ENCODE measurements around the gene WFDC1. TPM values are rescaled to one million over a fixed set of nuclear protein-coding genes. Genes with fewer than 3 reads are reported as not detected.

The WFDC1 gene
- polyA plus RNA-seq (2013, experiment 1 of 2), result 0.40 TPM
- 0.76 TPM for polyA plus RNA-seq (2013, experiment 2 of 2)

GRCh38 chr16:84294531-84295142 is at the start of gene WFDC1:
Gene WFDC1, plus strand, starts transcription at chr16:84294878. Its CDS starts 94 bp downstream, at chr16:84294972.
- H3K27ac ChIP-seq (ENCODE audit: low read depth, low read length), result no peak within 1 kb of the TSS
- 47% methylated on average over 29 of the region's 29 CpGs for WGBS
- H3K9me3 ChIP-seq (ENCODE audit: insufficient read depth, low read depth, low read length), result no peaks in the 10 kb centered on the region
- H3K36me3 ChIP-seq (ENCODE audit: insufficient read depth, low read length), result no peaks in the 10 kb centered on the region
- no peaks in the 10 kb centered on the region; the same call in 1 of the 2 replicates for H3K27me3 ChIP-seq (ENCODE audit: insufficient read depth, low read length)
- peaks cover 15% of the 10 kb centered on the region for H3K4me1 ChIP-seq (ENCODE audit: insufficient read depth, low read length)
- no peak within 1 kb of the TSS for H3K9ac ChIP-seq (ENCODE audit: low read depth, low read length)
- no peak within 1 kb of the TSS for H3K4me3 ChIP-seq (ENCODE audit: low read length)

GRCh38 chr16:84245956-84246678 is 48.6 kb upstream of the WFDC1 start:
- no peak overlapping the region for H3K9ac ChIP-seq (ENCODE audit: low read depth, low read length)
- H3K27me3 ChIP-seq (ENCODE audit: insufficient read depth, low read length), result no peaks in the 10 kb centered on the region
- H3K36me3 ChIP-seq (ENCODE audit: insufficient read depth, low read length), result no peaks in the 10 kb centered on the region
- no peak overlapping the region for H3K4me3 ChIP-seq (ENCODE audit: low read length)
- WGBS, result 94% methylated on average over 10 of the region's 10 CpGs
- no peak overlapping the region for H3K27ac ChIP-seq (ENCODE audit: low read depth, low read length)
- H3K4me1 ChIP-seq (ENCODE audit: insufficient read depth, low read length), result no peaks in the 10 kb centered on the region
- no peaks in the 10 kb centered on the region for H3K9me3 ChIP-seq (ENCODE audit: insufficient read depth, low read depth, low read length)

- H3K36me3 ChIP-seq (ENCODE audit: insufficient read depth, low read length), result no peaks in the 10 kb centered on the region
- no peak overlapping the region for H3K27ac ChIP-seq (ENCODE audit: low read depth, low read length)
- H3K9ac ChIP-seq (ENCODE audit: low read depth, low read length), result no peak overlapping the region
- H3K9me3 ChIP-seq (ENCODE audit: insufficient read depth, low read depth, low read length), result no peaks in the 10 kb centered on the region
- 94% methylated on average over 5 of the region's 5 CpGs for WGBS
- no peaks in the 10 kb centered on the region for H3K4me1 ChIP-seq (ENCODE audit: insufficient read depth, low read length)
- no peak overlapping the region for H3K4me3 ChIP-seq (ENCODE audit: low read length)
- no peaks in the 10 kb centered on the region for H3K27me3 ChIP-seq (ENCODE audit: insufficient read depth, low read length)
Observed at GRCh38 chr16:84246679-84247077, 48.0 kb upstream of the WFDC1 start.

GRCh38 chr16:84247331-84247730 is 47.3 kb upstream of the WFDC1 start:
- no peaks in the 10 kb centered on the region for H3K36me3 ChIP-seq (ENCODE audit: insufficient read depth, low read length)
- H3K4me3 ChIP-seq (ENCODE audit: low read length), result no peak overlapping the region
- no peak overlapping the region for H3K27ac ChIP-seq (ENCODE audit: low read depth, low read length)
- H3K27me3 ChIP-seq (ENCODE audit: insufficient read depth, low read length), result no peaks in the 10 kb centered on the region
- 86% methylated on average over 6 of the region's 6 CpGs for WGBS
- no peaks in the 10 kb centered on the region for H3K4me1 ChIP-seq (ENCODE audit: insufficient read depth, low read length)
- H3K9ac ChIP-seq (ENCODE audit: low read depth, low read length), result no peak overlapping the region
- no peaks in the 10 kb centered on the region for H3K9me3 ChIP-seq (ENCODE audit: insufficient read depth, low read depth, low read length)

- H3K9me3 ChIP-seq (ENCODE audit: insufficient read depth, low read depth, low read length), result no peaks in the 10 kb centered on the region
- 88% methylated on average over 5 of the region's 5 CpGs for WGBS
- no peaks in the 10 kb centered on the region for H3K27me3 ChIP-seq (ENCODE audit: insufficient read depth, low read length)
- H3K36me3 ChIP-seq (ENCODE audit: insufficient read depth, low read length), result no peaks in the 10 kb centered on the region
- H3K27ac ChIP-seq (ENCODE audit: low read depth, low read length), result no peak overlapping the region
- H3K4me3 ChIP-seq (ENCODE audit: low read length), result no peak overlapping the region
- no peaks in the 10 kb centered on the region for H3K4me1 ChIP-seq (ENCODE audit: insufficient read depth, low read length)
- no peak overlapping the region for H3K9ac ChIP-seq (ENCODE audit: low read depth, low read length)
Observed at GRCh38 chr16:84247844-84248243, 46.8 kb upstream of the WFDC1 start.

GRCh38 chr16:84252184-84252583 is 42.5 kb upstream of the WFDC1 start:
- Histone ChIP-seq H3K27me3 (ENCODE audit: insufficient read depth, low read length) (no peaks in the 10 kb centered on the region), H3K9ac (ENCODE audit: low read depth, low read length) (no peak overlapping the region), H3K4me1 (ENCODE audit: insufficient read depth, low read length) (no peaks in the 10 kb centered on the region), H3K4me3 (ENCODE audit: low read length) (no peak overlapping the region), H3K36me3 (ENCODE audit: insufficient read depth, low read length) (no peaks in the 10 kb centered on the region), H3K27ac (ENCODE audit: low read depth, low read length) (no peak overlapping the region), H3K9me3 (ENCODE audit: insufficient read depth, low read depth, low read length) (no peaks in the 10 kb centered on the region)
- WGBS, result 72% methylated on average over 7 of the region's 7 CpGs

GRCh38 chr16:84253173-84253572 is 41.5 kb upstream of the WFDC1 start:
- H3K27ac ChIP-seq (ENCODE audit: low read depth, low read length), result no peak overlapping the region
- H3K36me3 ChIP-seq (ENCODE audit: insufficient read depth, low read length), result no peaks in the 10 kb centered on the region
- H3K4me1 ChIP-seq (ENCODE audit: insufficient read depth, low read length), result no peaks in the 10 kb centered on the region
- H3K9me3 ChIP-seq (ENCODE audit: insufficient read depth, low read depth, low read length), result no peaks in the 10 kb centered on the region
- H3K4me3 ChIP-seq (ENCODE audit: low read length), result no peak overlapping the region
- H3K9ac ChIP-seq (ENCODE audit: low read depth, low read length), result no peak overlapping the region
- no peaks in the 10 kb centered on the region for H3K27me3 ChIP-seq (ENCODE audit: insufficient read depth, low read length)
- 56% methylated on average over 3 of the region's 4 CpGs for WGBS

GRCh38 chr16:84254062-84254461 is 40.6 kb upstream of the WFDC1 start:
- Histone ChIP-seq H3K9me3 (ENCODE audit: insufficient read depth, low read depth, low read length) (no peaks in the 10 kb centered on the region), H3K4me1 (ENCODE audit: insufficient read depth, low read length) (no peaks in the 10 kb centered on the region), H3K4me3 (ENCODE audit: low read length) (no peak overlapping the region), H3K27ac (ENCODE audit: low read depth, low read length) (no peak overlapping the region), H3K36me3 (ENCODE audit: insufficient read depth, low read length) (no peaks in the 10 kb centered on the region), H3K9ac (ENCODE audit: low read depth, low read length) (no peak overlapping the region), H3K27me3 (ENCODE audit: insufficient read depth, low read length) (no peaks in the 10 kb centered on the region)
- WGBS, result 87% methylated on average over 4 of the region's 4 CpGs

GRCh38 chr16:84255050-84255810 is 39.4 kb upstream of the WFDC1 start:
- Histone ChIP-seq H3K36me3 (ENCODE audit: insufficient read depth, low read length) (no peaks in the 10 kb centered on the region), H3K9me3 (ENCODE audit: insufficient read depth, low read depth, low read length) (no peaks in the 10 kb centered on the region), H3K27me3 (ENCODE audit: insufficient read depth, low read length) (no peaks in the 10 kb centered on the region), H3K4me3 (ENCODE audit: low read length) (no peak overlapping the region), H3K9ac (ENCODE audit: low read depth, low read length) (no peak overlapping the region), H3K4me1 (ENCODE audit: insufficient read depth, low read length) (no peaks in the 10 kb centered on the region), H3K27ac (ENCODE audit: low read depth, low read length) (no peak overlapping the region)
- WGBS, result 92% methylated on average over 4 of the region's 4 CpGs

- Histone ChIP-seq H3K9ac (ENCODE audit: low read depth, low read length) (no peak overlapping the region), H3K9me3 (ENCODE audit: insufficient read depth, low read depth, low read length) (no peaks in the 10 kb centered on the region)
Observed at GRCh38 chr16:84258266-84258665, 36.4 kb upstream of the WFDC1 start.

GRCh38 chr16:84259691-84260090 is 35.0 kb upstream of the WFDC1 start:
- no peaks in the 10 kb centered on the region for H3K4me1 ChIP-seq (ENCODE audit: insufficient read depth, low read length)
- no peak overlapping the region for H3K27ac ChIP-seq (ENCODE audit: low read depth, low read length)
- H3K9ac ChIP-seq (ENCODE audit: low read depth, low read length), result no peak overlapping the region
- H3K9me3 ChIP-seq (ENCODE audit: insufficient read depth, low read depth, low read length), result no peaks in the 10 kb centered on the region
- WGBS, result 100% methylated on average over 1 of the region's 3 CpGs
- H3K4me3 ChIP-seq (ENCODE audit: low read length), result no peak overlapping the region
- no peaks in the 10 kb centered on the region for H3K27me3 ChIP-seq (ENCODE audit: insufficient read depth, low read length)
- no peaks in the 10 kb centered on the region for H3K36me3 ChIP-seq (ENCODE audit: insufficient read depth, low read length)

More at GRCh38 chr16:84258266-84258665, 36.4 kb upstream of the WFDC1 start:
- Histone ChIP-seq H3K36me3 (ENCODE audit: insufficient read depth, low read length) (no peaks in the 10 kb centered on the region), H3K27me3 (ENCODE audit: insufficient read depth, low read length) (no peaks in the 10 kb centered on the region), H3K4me1 (ENCODE audit: insufficient read depth, low read length) (no peaks in the 10 kb centered on the region), H3K4me3 (ENCODE audit: low read length) (no peak overlapping the region), H3K27ac (ENCODE audit: low read depth, low read length) (no peak overlapping the region)
- WGBS, result 91% methylated on average over 11 of the region's 11 CpGs
